Keratinocyte (primary cell): ENCODE data around the gene TRPV4.

Source experiments
- CTCF ChIP-seq, 3 experiments: IDR thresholded peaks in 1 of 3; conservative IDR thresholded peaks in 1 of 3; optimal IDR thresholded peaks in 1 of 3; 2 replicates in 2 of 3; 3 replicates in 1 of 3; pipeline versions ENCODE3 to v1.5.1; 2011; ENCODE audit warnings: low read length in 3 of 3, mild to moderate bottlenecking in 3 of 3, moderate library complexity in 2 of 3, control low read depth in 1 of 3, inconsistent platforms in 1 of 3; ENCODE audit not compliant: insufficient read depth in 2 of 3; ENCODE audit errors: extremely low read depth in 1 of 3
- EZH2 ChIP-seq: IDR thresholded peaks from one replicate; pipeline ENCODE4 v1.6.1; 2012; ENCODE audit warnings: inconsistent platforms, mild to moderate bottlenecking, low read length, moderate library complexity

GRCh38 chr12:109847142-109847735 lies 14.0 kb upstream of the TRPV4 start:
- no peak for TF ChIP-seq CTCF (optimal IDR thresholded peaks at IDR 0.05 in 1 of 3, IDR thresholded peaks at IDR 0.05 in 1 of 3, conservative IDR thresholded peaks at IDR 0.05 in 1 of 3; ENCODE audit: extremely low read depth in 1 of 3, insufficient read depth in 2 of 3, low read length in 3 of 3)
- TF ChIP-seq EZH2, result no peak
